ENCODE results near the gene OR51M1.

DNA sequence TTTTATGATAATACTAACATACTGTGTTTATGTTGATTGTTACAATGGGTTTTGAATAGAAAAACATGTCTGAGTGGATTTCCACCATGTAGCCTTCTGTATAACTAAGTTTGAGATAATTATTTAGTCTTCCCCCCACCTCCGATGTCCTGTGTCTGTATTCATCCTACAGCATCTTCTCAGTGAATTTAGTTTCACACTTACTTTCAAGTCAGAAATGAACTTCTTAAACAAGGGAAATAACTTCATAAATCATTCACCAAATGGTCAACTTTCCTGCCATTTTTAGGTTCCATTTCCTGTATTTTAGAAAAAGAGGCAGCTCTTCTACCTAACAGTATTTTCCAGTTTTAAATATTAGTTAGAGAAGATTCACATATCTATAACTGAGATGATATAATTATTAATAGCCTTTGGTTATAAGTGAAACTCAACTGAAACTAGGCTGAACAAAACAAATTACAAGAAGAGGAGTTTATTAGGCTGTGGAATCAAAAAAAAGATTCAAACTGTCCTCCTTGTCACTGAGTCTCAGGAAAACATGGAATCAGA is 43.8 kb upstream of the OR51M1 start:
- TF ChIP-seq POLR2AphosphoS5 (IDR thresholded peaks at IDR 0.05; ENCODE audit: low read depth, low read length) (no peak), POLR2A (IDR thresholded peaks at IDR 0.05; ENCODE audit: low read depth, low read length) (no peak), TAF1 (IDR thresholded peaks at IDR 0.05; ENCODE audit: low read depth, low read length) (no peak), SPI1 (IDR thresholded peaks at IDR 0.05; ENCODE audit: low read depth, low read length) (no peak), POU2F2 (IDR thresholded peaks at IDR 0.05; ENCODE audit: low read depth, low read length) (no peak)

Data from GM12891 (cell line).